Lower lobe of right lung (tissue), 2 donors: ENCODE data around the gene HSD3B2. TPM values are rescaled to one million over a fixed set of nuclear protein-coding genes. Genes with fewer than 3 reads are reported as not detected.
A peak's percentile ranks its signal among the peaks of the same experiment; 100 is the strongest.

ENCODE experiments used
- ATAC-seq, 2 donors: fragments of 200-7000 bp; cut with Tn5 transposase; one replicate each; pipeline ENCODE4 v1.9.1; 2020 to 2022; ENCODE audit warnings: mild to moderate bottlenecking in 2 of 2, moderate library complexity in 2 of 2
- DNase-seq: peaks from one replicate; pipeline ENCODE4 v3.0.0-alpha.2; 2020
- H3K27ac ChIP-seq: fragments of 200-600 bp; one replicate; pipeline ENCODE4 v1.8.0; 2022
- H3K27me3 ChIP-seq: fragments of 200-600 bp; one replicate; pipeline ENCODE4 v1.8.0; 2022; ENCODE audit warnings: low read depth
- H3K36me3 ChIP-seq: fragments of 200-600 bp; one replicate; pipeline ENCODE4 v1.8.0; 2022; ENCODE audit warnings: mild to moderate bottlenecking
- H3K4me1 ChIP-seq: fragments of 200-600 bp; one replicate; pipeline ENCODE4 v1.8.0; 2022
- H3K4me3 ChIP-seq: fragments of 200-600 bp; one replicate; pipeline ENCODE4 v1.8.0; 2022; ENCODE audit warnings: mild to moderate bottlenecking
- H3K9me3 ChIP-seq: fragments of 200-600 bp; one replicate; pipeline ENCODE4 v1.8.0; 2022
- CTCF ChIP-seq: fragments of 200-600 bp; IDR thresholded peaks from one replicate; pipeline ENCODE4 v1.8.0; 2022; ENCODE audit warnings: antibody characterized with exemption, mild to moderate bottlenecking
- intact Hi-C: fragments of 100-400 bp; cut with DNase I; formaldehyde crosslinking; loops from one replicate; pipeline ENCODE4 v1.11.0; 2022
- total RNA-seq: library from RNA; stranded (reverse); fragmentation: NEBNext Ultra II Directional; extraction: Animal tissue kit (Norgen Biotek cat#: 25700); gene quantifications from one replicate; pipeline ENCODE4 v1.2.1, GENCODE V29; 2021
- donor health status: DM: no; HTN: yes; CAD: no; lungs with severe emphysema.

HSD3B2 gene
- total RNA-seq, 1 donor from 2014 or later = not detected

DNA sequence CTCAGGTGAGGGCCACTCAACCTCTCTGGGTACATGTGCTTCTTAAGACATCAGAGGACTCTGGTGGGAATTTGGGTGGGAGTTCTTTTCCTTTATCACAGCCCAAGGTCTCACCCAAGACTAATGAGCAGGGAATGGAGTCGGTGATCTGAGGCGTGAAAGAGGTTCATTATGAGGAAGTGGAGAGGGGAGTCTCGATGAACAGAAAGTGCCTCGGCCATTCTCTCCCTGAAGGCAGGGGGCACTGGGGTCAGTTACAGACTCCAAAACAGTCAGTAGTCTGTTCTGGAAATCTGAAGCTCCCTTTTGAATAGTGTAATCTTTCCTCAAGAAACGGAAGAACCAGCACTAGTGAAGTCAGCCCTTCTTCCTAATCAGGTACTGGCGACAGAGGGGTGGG lies 36.2 kb downstream of the HSD3B2 start:
- Histone ChIP-seq H3K9me3 (no peaks in the 10 kb centered on the region), H3K27ac (no peak overlapping the region), H3K4me1 (no peaks in the 10 kb centered on the region), H3K36me3 (no peaks in the 10 kb centered on the region), H3K4me3 (no peak overlapping the region), H3K27me3 (no peaks in the 10 kb centered on the region)
- TF ChIP-seq CTCF = no peak
- intact Hi-C loops = no loop called here
- ATAC-seq (no peak), DNase-seq (no peak)

GRCh38 chr1:119452091-119452490 lies 37.1 kb downstream of the HSD3B2 start:
- intact Hi-C loops = no loop called here
- no peak for DNase-seq
- Histone ChIP-seq H3K9me3 (no peaks in the 10 kb centered on the region), H3K4me1 (no peaks in the 10 kb centered on the region), H3K27me3 (no peaks in the 10 kb centered on the region), H3K36me3 (no peaks in the 10 kb centered on the region), H3K4me3 (no peak overlapping the region), H3K27ac (no peak overlapping the region)
- no peak for ATAC-seq
- no peak for TF ChIP-seq CTCF

DNA sequence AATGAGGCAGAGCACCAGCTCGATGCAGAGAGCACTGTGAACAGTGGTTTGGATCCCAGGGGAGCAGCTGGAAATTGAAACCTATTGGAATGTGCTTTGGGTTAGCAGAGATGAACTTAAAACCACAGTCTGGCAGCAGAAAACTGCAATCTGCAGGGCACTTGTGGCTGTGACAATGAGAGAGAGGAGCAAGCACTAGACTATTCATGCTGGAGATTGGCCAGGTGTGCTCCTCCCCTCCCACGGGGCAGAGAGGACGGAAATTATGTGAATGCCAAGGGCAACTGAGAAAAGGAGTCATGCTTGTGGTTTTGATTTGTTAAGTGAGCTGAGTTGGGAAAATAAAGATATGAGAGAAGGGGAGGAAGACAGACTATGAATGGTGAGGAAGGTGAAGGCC lies 38.1 kb downstream of the HSD3B2 start:
- Histone ChIP-seq H3K27ac (no peak overlapping the region), H3K9me3 (no peaks in the 10 kb centered on the region), H3K4me1 (no peaks in the 10 kb centered on the region), H3K27me3 (no peaks in the 10 kb centered on the region), H3K36me3 (no peaks in the 10 kb centered on the region), H3K4me3 (no peak overlapping the region)
- no peak for DNase-seq
- intact Hi-C loops = no loop called here
- no peak for TF ChIP-seq CTCF
- peak in 1 of 2 donors; percentile 37 for ATAC-seq

DNA sequence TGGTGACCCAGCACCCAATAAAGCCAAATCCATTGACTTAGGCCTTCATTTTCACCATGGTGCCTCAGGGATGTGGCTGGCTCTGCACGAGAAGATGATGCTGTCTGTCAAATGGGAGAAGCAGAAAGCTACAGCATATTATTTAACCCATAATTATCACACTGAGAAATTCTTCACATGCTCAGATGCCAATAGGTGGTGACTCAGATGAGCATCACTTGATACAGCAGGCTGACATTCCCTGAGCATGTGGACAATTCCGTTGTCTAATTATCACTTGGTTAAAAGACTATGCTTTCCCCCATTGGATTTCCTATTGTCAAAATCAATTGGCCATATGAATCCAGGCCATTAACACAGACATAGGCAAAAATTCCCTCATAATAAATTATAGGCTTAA lies 48.0 kb downstream of the HSD3B2 start:
- Histone ChIP-seq H3K4me3 (no peak overlapping the region), H3K27me3 (no peaks in the 10 kb centered on the region), H3K4me1 (no peaks in the 10 kb centered on the region), H3K9me3 (no peaks in the 10 kb centered on the region), H3K36me3 (no peaks in the 10 kb centered on the region), H3K27ac (no peak overlapping the region)
- ATAC-seq (no peak), DNase-seq (no peak)
- TF ChIP-seq CTCF = no peak
- intact Hi-C loops = no loop called here

DNA sequence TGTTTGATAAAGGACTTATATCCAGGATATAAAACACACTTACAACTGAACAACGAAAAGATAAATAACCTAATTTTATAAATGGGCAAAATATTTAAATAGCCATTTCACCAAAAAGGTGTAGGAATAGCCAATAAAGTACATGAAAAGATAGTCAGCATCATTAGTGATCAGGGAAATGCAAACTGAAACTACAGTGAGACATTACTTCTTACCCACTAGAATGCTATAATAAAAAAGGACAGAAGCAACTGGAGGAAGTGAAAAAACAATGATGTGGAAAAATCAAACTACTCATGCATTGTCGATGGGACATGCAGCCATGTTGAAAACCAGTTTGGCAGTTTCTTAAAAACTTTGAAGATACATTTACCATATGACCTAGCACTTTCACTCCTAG lies 48.6 kb downstream of the HSD3B2 start:
- no peak overlapping the region for H3K27ac ChIP-seq
- no peak for DNase-seq
- intact Hi-C loops = no loop called here

More for the DNA sequence above, 48.6 kb downstream of the HSD3B2 start:
- H3K4me1 ChIP-seq = no peaks in the 10 kb centered on the region
- TF ChIP-seq CTCF = no peak
- no peaks in the 10 kb centered on the region for H3K27me3 ChIP-seq
- ATAC-seq = no peak
- H3K9me3 ChIP-seq = no peaks in the 10 kb centered on the region
- no peaks in the 10 kb centered on the region for H3K36me3 ChIP-seq
- no peak overlapping the region for H3K4me3 ChIP-seq
